Measurements from ENCODE around the gene NR4A3. TPM values are rescaled to one million over a fixed set of nuclear protein-coding genes. Genes with fewer than 3 reads are reported as not detected.

NR4A3 gene
- total and polyA plus RNA-seq, 12 donors: 0.83 to 70.8 (median 9.3) TPM

DNA sequence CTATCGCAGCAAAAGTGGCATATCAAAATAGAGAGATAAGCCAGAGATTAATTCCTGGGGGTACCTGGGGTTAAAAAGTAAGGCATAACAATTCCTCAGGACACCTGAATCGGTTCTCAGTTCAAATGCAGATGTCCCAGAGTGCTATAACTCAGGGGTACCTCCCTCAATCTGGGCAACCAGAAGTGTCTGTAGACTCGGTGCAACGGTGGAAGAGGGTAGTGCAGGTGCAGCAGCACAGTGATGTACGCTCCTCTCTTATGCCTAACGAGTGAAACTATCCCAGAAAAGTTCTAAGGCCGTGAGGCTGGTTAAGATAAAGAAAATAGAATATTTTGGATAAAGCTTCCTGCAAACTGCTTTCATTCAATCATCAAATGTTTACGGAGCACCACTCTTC, 7.9 kb upstream of the NR4A3 start:
- no peak overlapping the region for H3K4me3 ChIP-seq
- TF ChIP-seq POLR2A (IDR thresholded peaks at IDR 0.05): no peak
- no peak for TF ChIP-seq CTCF (IDR thresholded peaks at IDR 0.05)
- H3K27ac ChIP-seq: no peak overlapping the region
- peaks cover 0 to 16% of the 10 kb centered on the region in 2 donors for H3K4me1 ChIP-seq (replicated peaks in 1 of 2)
- intact Hi-C loops (cut with DNase I): no loop called here
- H3K9me3 ChIP-seq (replicated peaks in 1 of 3): no peaks in the 10 kb centered on the region
- no peak for DNase-seq
- WGBS, 4 donors: 89 to 92% (median 91%) methylated on average over 8 of the region's 8 CpGs
- no peaks in the 10 kb centered on the region for H3K36me3 ChIP-seq (replicated peaks in 1 of 2)
- no peaks in the 10 kb centered on the region for H3K27me3 ChIP-seq

DNA sequence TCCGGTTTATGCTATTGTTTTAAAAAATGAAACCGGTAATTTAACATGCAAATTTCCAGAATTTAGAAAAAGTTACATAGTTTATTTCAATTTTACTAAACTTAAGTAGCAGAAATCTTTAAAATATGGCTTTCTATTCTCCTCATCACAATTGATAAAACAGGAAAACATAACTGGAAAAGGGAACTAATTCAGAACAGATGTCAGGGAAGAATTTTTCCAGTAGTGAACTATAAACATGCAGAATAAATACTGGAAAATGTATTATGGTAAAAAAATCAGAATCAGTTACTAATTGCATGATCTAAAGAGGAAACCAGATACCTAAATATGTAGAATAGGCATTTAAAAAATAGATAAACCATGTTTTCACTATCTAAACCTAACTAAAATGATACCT, 7.3 kb upstream of the NR4A3 start:
- intact Hi-C loops (cut with DNase I): no loop called here
- Histone ChIP-seq H3K4me1 (replicated peaks in 1 of 2) (peaks cover 0 to 19% of the 10 kb centered on the region in 2 donors), H3K4me3 (no peak overlapping the region), H3K27ac (no peak overlapping the region), H3K36me3 (replicated peaks in 1 of 2) (no peaks in the 10 kb centered on the region), H3K27me3 (no peaks in the 10 kb centered on the region), H3K9me3 (replicated peaks in 1 of 3) (no peaks in the 10 kb centered on the region)
- no peak for DNase-seq
- 94 to 98% (median 95%) methylated on average over 2 of the region's 2 CpGs for WGBS, 4 donors
- no peak for TF ChIP-seq CTCF (IDR thresholded peaks at IDR 0.05)
- no peak for TF ChIP-seq POLR2A (IDR thresholded peaks at IDR 0.05)

DNA sequence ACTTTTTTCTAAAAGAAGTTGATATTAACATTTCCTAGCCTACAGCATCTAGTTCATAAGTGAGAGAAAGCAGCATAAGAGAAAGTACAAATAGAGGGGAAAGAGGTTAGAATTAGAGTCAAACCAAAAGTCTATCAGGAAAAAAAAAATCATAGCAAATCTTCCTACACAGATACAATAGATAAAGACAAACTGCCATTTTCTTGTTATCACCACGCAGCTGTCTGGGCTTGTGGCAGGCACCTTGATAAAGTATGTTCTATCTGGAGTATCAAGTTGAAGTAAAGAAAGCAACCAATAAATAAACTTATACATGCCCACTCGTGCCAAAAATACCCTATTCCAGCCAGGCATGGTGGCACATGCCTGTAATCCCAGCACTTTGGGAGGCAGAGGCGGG, 5.3 kb upstream of the NR4A3 start:
- Histone ChIP-seq H3K4me1 (replicated peaks in 1 of 2) (peaks cover 0 to 10% of the 10 kb centered on the region in 2 donors), H3K36me3 (replicated peaks in 1 of 2) (no peaks in the 10 kb centered on the region), H3K4me3 (no peak overlapping the region), H3K27me3 (no peaks in the 10 kb centered on the region), H3K27ac (no peak overlapping the region), H3K9me3 (replicated peaks in 1 of 3) (no peaks in the 10 kb centered on the region)
- WGBS, 4 donors: 78 to 88% (median 84%) methylated on average over 3 of the region's 3 CpGs
- no peak for TF ChIP-seq POLR2A (IDR thresholded peaks at IDR 0.05)
- TF ChIP-seq CTCF (IDR thresholded peaks at IDR 0.05): no peak
- DNase-seq: no peak
- intact Hi-C loops (cut with DNase I): no loop called here

DNA sequence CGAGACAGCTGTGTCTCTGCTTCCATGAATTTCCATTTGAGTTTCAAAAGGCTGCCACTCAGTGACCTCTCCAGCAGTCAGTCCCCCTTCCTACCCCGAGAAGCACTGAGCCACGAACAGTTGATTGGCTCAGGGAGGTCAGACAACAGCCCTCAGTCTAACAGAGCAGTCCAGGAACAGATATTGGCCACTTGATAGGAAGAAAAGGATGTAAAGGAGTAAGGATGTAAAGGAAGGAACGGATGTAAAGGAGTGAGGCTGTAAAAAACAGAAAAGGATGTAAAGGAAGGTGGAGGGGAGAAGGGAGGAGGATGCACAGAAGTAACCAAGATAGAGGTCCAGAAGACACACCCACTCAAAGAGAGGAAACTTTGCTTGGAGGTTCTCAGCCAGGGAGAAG, 3.2 kb upstream of the NR4A3 start:
- intact Hi-C loops (cut with DNase I): no loop called here
- H3K4me1 ChIP-seq (replicated peaks in 1 of 2): peaks cover 10% of the 10 kb centered on the region in 2 donors
- H3K27me3 ChIP-seq: no peaks in the 10 kb centered on the region
- DNase-seq: no peak
- TF ChIP-seq CTCF (IDR thresholded peaks at IDR 0.05) (no peak), POLR2A (IDR thresholded peaks at IDR 0.05) (no peak)
- 42 to 49% (median 44%) methylated on average over 4 of the region's 4 CpGs for WGBS, 4 donors
- H3K36me3 ChIP-seq (replicated peaks in 1 of 2): no peaks in the 10 kb centered on the region
- H3K4me3 ChIP-seq: peak overlapping the region in 2 of 4 donors; percentile 54 to 85
- H3K27ac ChIP-seq: peak overlapping the region in 3 of 5 donors; percentile 98 to 100 (median 100)
- H3K9me3 ChIP-seq (replicated peaks in 1 of 3): no peaks in the 10 kb centered on the region
